Activated CD8-positive, alpha-beta memory T cell treated with anti-CD3 and anti-CD28 coated beads for 48 hours (primary cell): ENCODE data around the gene EOLA2.
A peak's percentile ranks its signal among the peaks of the same experiment; 100 is the strongest.
"Not testable (repeated sequence)": the region's sequence is repeated elsewhere in the genome, so short reads cannot be mapped to it uniquely, and the experiment has no call there.

ENCODE experiments used
- DNase-seq, 3 experiments: peaks; one replicate each; pipeline ENCODE4 v3.0.0-alpha.2; 2020; ENCODE audit warnings: low read depth in 2 of 3, low spot score in 2 of 3

The EOLA2 gene

DNA sequence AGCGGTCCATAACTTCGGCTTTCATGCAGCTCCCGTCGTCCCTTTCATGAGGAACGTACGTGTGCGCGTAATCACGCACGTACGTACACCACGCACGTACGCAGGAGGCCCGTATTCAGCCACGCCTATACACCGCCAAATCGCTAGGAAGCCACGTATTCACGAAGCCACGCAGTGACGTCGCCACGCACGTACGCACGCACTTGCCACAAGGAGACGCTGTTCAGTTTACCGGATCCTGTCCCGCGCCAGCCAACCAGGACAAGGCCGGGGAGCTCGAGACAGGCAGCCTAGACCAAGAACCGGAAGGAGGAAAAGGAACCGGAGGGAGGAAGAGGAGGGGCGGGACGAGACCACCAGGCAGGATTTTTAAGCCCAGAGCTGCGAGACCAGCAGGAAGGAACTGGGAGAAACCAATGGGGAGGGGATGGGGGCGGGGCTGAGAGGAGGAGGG, at the start of gene EOLA2:
Gene EOLA2 (minus strand): TSS at position 65 of the 454 bp plus-strand sequence. CDS start 4,617 bp downstream, outside the sequence.
- peak; percentile 44 to 75 (median 69) for DNase-seq

DNA sequence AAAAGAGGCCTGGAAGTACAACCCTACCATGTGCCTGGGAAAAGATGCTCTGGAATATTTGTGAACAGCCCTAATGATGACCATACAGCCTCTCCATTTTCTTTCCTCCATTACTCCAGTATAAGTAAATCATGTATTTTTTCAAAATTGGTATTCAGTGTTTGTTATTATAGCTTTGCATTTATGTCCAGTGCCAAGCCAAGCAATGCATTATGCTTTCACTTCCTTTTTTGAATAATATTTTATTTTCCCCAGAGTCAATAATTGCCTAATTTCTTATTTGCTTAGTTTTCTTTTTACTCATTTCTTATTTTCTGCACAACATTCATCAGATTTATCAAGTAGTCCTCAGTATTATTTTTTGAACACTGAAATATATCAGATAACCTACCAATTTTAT, 49.3 kb upstream of the EOLA2 start:
- DNase-seq, result no peak

DNA sequence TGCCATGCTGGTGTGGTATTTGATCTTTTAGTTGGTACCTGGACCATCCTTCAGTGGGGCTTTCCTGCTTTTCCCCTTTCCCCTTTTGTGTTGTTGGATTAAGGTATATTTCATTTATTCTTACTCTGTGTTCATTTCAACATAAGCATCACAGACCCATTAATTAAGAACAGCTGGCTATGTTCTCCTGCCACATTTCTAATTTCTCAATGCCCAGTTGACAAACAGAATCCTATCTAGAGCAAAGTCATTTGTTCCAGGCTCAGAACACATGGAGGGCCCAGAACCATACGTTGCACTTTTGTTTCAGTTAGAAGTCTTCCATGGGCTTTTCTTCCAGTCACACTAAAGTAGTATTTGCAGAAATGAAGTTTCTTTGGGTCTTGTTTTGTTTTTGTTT, 46.1 kb upstream of the EOLA2 start:
- DNase-seq, result no peak

DNA sequence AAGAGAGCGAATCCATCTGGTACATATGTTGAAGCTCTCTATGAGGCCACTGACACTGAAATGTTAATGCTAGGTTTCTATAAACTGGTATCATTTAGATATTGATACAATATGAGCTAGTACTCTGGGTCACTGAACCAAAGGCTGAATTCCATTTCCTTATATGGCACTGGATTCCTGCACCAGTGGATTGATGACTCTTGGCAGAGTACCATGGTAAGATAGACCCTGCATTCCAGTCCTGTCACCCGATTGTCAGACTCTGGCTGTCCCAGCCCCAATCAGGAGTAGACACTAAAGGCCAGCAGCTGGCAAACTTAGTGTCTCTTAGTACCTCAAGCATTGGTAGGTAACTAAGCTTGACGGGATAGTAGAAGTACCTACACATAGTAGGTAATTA, 44.0 kb upstream of the EOLA2 start:
- DNase-seq, result no peak

- no peak for DNase-seq
These were observed 40.9 kb upstream of the EOLA2 start for GRCh38 chrX:149979126-149979644.

- DNase-seq, result no peak
These were observed 24.8 kb upstream of the EOLA2 start for GRCh38 chrX:149962859-149963757.

DNA sequence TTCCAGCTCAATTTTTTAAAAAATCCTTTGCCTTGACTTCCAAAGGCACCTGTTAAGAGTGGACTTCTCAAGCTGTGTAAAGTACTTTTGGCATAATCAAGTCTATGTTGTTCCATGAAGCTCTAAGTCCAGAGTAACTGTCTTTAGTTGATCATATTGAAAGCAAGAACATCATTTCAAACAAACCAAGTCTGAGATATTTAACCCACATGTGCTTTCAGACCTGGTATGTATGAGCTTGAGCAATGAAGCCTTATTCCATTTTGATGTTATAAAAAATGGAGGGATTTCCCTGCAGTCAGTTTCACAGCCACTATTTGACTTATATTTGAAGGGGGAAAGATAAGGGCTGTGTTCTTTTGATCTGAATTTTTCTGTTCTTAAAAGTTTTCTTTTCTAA, 23.7 kb upstream of the EOLA2 start:
- no peak for DNase-seq

GRCh38 chrX:149961572-149961971, 23.3 kb upstream of the EOLA2 start:
- no peak for DNase-seq

DNA sequence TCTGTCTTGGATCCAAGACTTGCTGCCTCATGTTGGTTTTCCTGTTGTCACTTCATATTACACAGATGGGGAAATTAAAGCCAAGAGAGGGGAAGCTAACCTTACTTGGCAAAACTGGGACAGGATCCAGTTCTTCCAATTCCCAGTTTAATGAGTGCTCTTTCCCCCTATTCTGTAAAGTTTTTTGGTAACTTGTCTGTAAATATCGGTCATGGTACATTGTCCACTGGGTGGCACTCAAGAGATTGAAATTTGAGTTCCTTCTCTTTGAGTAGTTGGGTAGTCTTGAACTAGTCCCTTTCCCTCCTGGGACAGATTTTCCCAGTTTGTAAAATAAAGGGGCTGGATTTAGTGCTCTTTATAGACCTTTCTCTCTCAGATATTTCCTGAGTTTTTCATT, 12.4 kb upstream of the EOLA2 start:
- no peak for DNase-seq

GRCh38 chrX:149949743-149950436, 11.6 kb upstream of the EOLA2 start:
- no peak for DNase-seq

DNA sequence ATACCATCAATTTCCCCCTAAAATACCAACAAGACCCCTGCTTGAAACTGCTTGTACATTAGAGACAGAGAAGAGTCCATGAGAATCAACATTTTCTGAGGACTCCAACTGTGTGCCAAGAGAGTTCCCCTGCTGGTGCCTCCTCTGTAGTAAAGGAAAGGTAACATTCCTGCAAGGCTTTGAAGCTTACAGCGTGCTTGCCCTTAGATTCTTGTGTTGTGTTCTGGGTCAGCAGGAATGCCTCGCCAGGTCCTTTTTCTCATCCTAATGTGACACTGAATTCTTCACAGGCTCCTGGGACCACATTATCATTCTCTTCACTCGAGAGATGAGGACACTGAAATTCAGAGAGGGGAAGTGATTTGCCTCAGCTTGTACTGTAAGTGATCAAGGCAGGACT, 9.7 kb upstream of the EOLA2 start:
- no peak for DNase-seq

GRCh38 chrX:149946932-149947331, 8.6 kb upstream of the EOLA2 start:
- not testable (repeated sequence) for DNase-seq

DNA sequence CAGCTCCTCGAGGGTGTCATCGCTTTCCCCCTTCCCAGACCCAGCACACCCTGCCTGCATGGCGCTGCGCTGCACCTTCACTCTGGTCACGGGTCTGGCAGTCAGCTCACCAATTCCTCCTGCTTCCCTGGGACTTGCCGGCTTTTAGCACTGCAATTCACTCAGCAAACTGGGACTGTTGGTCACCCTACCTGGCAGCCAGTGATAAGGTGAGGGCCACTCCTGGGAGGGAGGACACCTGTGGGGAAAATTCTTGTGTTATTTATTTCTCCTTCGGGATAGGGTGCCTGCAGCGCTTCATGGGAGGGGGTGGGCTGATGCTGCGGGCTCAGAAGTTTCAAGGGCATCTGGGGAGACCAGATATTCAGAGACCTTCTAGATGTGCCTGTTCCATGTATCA, 7.5 kb upstream of the EOLA2 start:
- DNase-seq, result not testable (repeated sequence)

GRCh38 chrX:149945087-149945670, 6.9 kb upstream of the EOLA2 start:
- DNase-seq, result not testable (repeated sequence)

- DNase-seq, result not testable (repeated sequence)
These were observed 2.4 kb upstream of the EOLA2 start for GRCh38 chrX:149940674-149941024.

- peak; percentile 47 to 76 (median 54) for DNase-seq
These were observed 1.8 kb upstream of the EOLA2 start for GRCh38 chrX:149939905-149940673.

DNA sequence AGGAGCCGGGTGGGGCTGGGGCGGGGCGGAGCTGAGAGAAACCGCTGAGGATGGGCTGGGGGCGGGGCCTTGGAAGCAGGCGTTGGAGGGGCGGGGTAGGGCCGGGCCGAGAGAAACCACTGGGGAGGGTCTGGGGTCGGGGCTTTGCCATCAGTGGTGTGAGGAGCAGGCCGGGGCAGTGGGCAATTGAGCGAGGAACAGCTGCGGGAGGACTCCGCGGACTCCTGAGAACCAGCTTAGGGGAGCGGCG, 1.3 kb upstream of the EOLA2 start:
- DNase-seq, result peak in 1 of 3 experiments; percentile 40

DNA sequence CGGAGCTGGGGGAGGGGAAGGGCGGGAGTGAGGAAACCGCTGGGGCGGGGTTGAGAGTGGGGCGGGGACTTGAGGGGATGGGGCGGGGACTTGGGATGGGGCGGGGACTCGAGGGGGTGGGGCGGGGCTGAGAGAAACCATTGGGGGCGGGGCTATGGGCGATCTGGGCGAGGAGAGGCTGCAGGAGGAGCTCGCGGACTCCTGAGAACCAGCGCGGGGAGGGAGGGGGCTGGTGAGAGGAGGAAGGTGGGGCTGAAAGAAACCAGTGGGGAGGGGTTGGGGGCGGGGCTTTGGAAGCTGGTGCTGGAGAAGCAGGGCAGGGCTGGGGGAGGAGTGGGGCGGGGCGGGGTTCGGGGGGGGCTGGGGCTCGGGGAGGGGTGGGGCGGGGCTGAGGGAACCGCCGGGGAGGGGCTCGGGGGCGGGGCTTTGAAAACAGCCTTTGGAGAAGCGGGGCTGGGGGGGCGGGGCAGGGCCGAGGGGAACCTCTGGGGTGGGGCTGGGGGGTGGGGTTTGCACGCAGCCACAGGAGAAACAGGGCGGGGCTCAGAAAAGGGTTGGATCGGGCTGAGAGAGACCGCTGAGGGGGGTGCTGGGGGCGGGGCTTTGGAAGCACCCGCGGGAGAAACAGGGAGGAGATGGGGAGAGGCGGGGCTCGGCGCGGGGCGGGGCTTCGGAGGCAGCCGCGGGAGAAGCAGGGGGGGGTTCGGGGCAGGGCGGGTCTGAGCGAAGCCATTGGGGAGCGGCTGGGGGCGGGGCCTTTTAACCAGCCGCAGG, 777 bp upstream of the EOLA2 start:
- peak; percentile 58 to 68 (median 59) for DNase-seq

DNA sequence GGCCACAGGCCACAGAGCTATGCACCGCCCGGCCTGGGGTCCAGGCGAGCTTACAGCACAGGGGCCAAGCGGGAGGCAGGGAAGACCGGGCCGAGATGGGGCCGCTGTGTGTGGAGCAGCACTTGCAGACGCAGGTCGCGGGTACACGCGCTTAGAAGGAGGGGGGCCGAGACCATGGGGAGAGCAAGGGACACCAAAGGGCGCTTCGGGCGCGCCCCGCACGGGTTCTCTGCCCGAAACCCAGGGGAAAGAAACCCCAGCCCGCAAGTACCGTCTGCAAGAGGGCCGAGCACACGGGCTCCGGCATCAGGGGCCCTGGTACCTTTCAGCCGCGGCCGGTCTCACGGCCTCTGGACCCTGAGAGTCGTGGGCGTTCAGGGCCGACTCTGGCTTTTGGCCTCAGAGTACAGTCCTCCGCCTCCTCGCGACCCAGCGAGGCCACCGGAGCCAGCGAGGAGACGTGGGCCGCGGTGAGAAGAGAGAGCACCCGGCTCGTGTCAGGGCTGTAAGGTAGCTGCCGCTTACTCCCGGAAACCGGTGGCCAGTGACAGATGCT, 342 bp downstream of the EOLA2 start:
- peak in 1 of 3 experiments; percentile 1 for DNase-seq

- DNase-seq, result not testable (repeated sequence)
These were observed 963 bp downstream of the EOLA2 start for GRCh38 chrX:149937328-149937727.
